ENCODE data around the gene GTF3C5.
"Not testable (repeated sequence)": the region's sequence is repeated elsewhere in the genome, so short reads cannot be mapped to it uniquely, and the experiment has no call there.

Gene GTF3C5

GRCh38 chr9:133060417-133060841, 29.6 kb downstream of the GTF3C5 start:
- peaks cover 8% of the 10 kb centered on the region for H3F3A ChIP-seq (ENCODE audit: low read depth)
- H3K9me3 ChIP-seq (ENCODE audit: insufficient read depth, low read depth, low read length): no peaks in the 10 kb centered on the region
- no peaks in the 10 kb centered on the region for H3K9me2 ChIP-seq (replicated peaks; ENCODE audit: low read depth, low read length)
- no peaks in the 10 kb centered on the region for H4K20me1 ChIP-seq (ENCODE audit: insufficient read depth, low read length, poor library complexity, severe bottlenecking)
- peak overlapping the region; percentile 97 for H3K4me2 ChIP-seq (ENCODE audit: low read depth, low read length, poor library complexity, severe bottlenecking)
- no peak overlapping the region for H2AFZ ChIP-seq (ENCODE audit: low read length)
- H3K9ac ChIP-seq (ENCODE audit: low read depth, low read length, poor library complexity, severe bottlenecking): peak overlapping the region; percentile 96
- 0 out of 2 replicates have a peak, but pooled peaks have one; percentile 9 for TF ChIP-seq CTCF (conservative IDR thresholded peaks at IDR 0.05; ENCODE audit: low read length)
- TF ChIP-seq EZH2phosphoT487 (IDR thresholded peaks at IDR 0.05; ENCODE audit: borderline replicate concordance): no peak
- H3K36me3 ChIP-seq (ENCODE audit: insufficient read depth, low read length): peaks cover 24% of the 10 kb centered on the region; the same call in 1 of the 2 replicates
- H3K4me1 ChIP-seq (ENCODE audit: insufficient read depth, low read length, poor library complexity, severe bottlenecking): peaks cover 68% of the 10 kb centered on the region
- H3K79me2 ChIP-seq (ENCODE audit: insufficient read depth, low read length): peaks cover 5% of the 10 kb centered on the region; the same call in 1 of the 2 replicates
- no peaks in the 10 kb centered on the region for H3K27me3 ChIP-seq (ENCODE audit: insufficient read depth, low read length, poor library complexity, severe bottlenecking)
- peak overlapping the region; percentile 73 for H3K4me3 ChIP-seq (ENCODE audit: low read length, poor library complexity, severe bottlenecking)

GRCh38 chr9:133061019-133061763, 30.4 kb downstream of the GTF3C5 start:
- Histone ChIP-seq H3K4me2 (ENCODE audit: low read depth, low read length, poor library complexity, severe bottlenecking) (peak overlapping the region; percentile 97), H3K9ac (ENCODE audit: low read depth, low read length, poor library complexity, severe bottlenecking) (peak overlapping the region; percentile 96), H3K36me3 (ENCODE audit: insufficient read depth, low read length) (peaks cover 16% of the 10 kb centered on the region; the same call in 1 of the 2 replicates), H3K4me3 (ENCODE audit: low read length, poor library complexity, severe bottlenecking) (peak overlapping the region; percentile 52), H3K4me1 (ENCODE audit: insufficient read depth, low read length, poor library complexity, severe bottlenecking) (peaks cover 64% of the 10 kb centered on the region)
- H4K20me1 ChIP-seq (ENCODE audit: insufficient read depth, low read length, poor library complexity, severe bottlenecking); H3F3A ChIP-seq (ENCODE audit: low read depth); H2AFZ ChIP-seq (ENCODE audit: low read length); H3K9me3 ChIP-seq (ENCODE audit: insufficient read depth, low read depth, low read length); H3K27me3 ChIP-seq (ENCODE audit: insufficient read depth, low read length, poor library complexity, severe bottlenecking); H3K79me2 ChIP-seq (ENCODE audit: insufficient read depth, low read length); H3K9me2 ChIP-seq (replicated peaks; ENCODE audit: low read depth, low read length): not testable (repeated sequence)

GRCh38 chr9:133061764-133062145, 31.0 kb downstream of the GTF3C5 start, which contains the start of gene CEL:
Gene CEL (plus strand): TSS chr9:133061981. CDS start chr9:133062003, 22 bp downstream.
- not testable (repeated sequence) for H3K79me2 ChIP-seq (ENCODE audit: insufficient read depth, low read length); H4K20me1 ChIP-seq (ENCODE audit: insufficient read depth, low read length, poor library complexity, severe bottlenecking); H3F3A ChIP-seq (ENCODE audit: low read depth); H3K9me3 ChIP-seq (ENCODE audit: insufficient read depth, low read depth, low read length); H3K9me2 ChIP-seq (replicated peaks; ENCODE audit: low read depth, low read length); H2AFZ ChIP-seq (ENCODE audit: low read length); H3K27me3 ChIP-seq (ENCODE audit: insufficient read depth, low read length, poor library complexity, severe bottlenecking)
- peaks cover 10% of the 10 kb centered on the region; the same call in 1 of the 2 replicates for H3K36me3 ChIP-seq (ENCODE audit: insufficient read depth, low read length)
- H3K9ac ChIP-seq (ENCODE audit: low read depth, low read length, poor library complexity, severe bottlenecking): peak within 1 kb of the TSS; percentile 96
- H3K4me3 ChIP-seq (ENCODE audit: low read length, poor library complexity, severe bottlenecking): peak within 1 kb of the TSS; percentile 52
- H3K4me1 ChIP-seq (ENCODE audit: insufficient read depth, low read length, poor library complexity, severe bottlenecking): peaks cover 59% of the 10 kb centered on the region
- H3K4me2 ChIP-seq (ENCODE audit: low read depth, low read length, poor library complexity, severe bottlenecking): peak within 1 kb of the TSS; percentile 97

- H3K36me3 ChIP-seq (ENCODE audit: insufficient read depth, low read length); H3K4me3 ChIP-seq (ENCODE audit: low read length, poor library complexity, severe bottlenecking); H3K9me2 ChIP-seq (replicated peaks; ENCODE audit: low read depth, low read length): not testable (repeated sequence)
Observed at GRCh38 chr9:133062569-133062968, 31.8 kb downstream of the GTF3C5 start.

More at GRCh38 chr9:133062569-133062968, 31.8 kb downstream of the GTF3C5 start:
- not testable (repeated sequence) for H2AFZ ChIP-seq (ENCODE audit: low read length); H3K79me2 ChIP-seq (ENCODE audit: insufficient read depth, low read length); H3F3A ChIP-seq (ENCODE audit: low read depth); H3K27me3 ChIP-seq (ENCODE audit: insufficient read depth, low read length, poor library complexity, severe bottlenecking); H3K4me2 ChIP-seq (ENCODE audit: low read depth, low read length, poor library complexity, severe bottlenecking); H3K9me3 ChIP-seq (ENCODE audit: insufficient read depth, low read depth, low read length); H4K20me1 ChIP-seq (ENCODE audit: insufficient read depth, low read length, poor library complexity, severe bottlenecking); H3K9ac ChIP-seq (ENCODE audit: low read depth, low read length, poor library complexity, severe bottlenecking)
- peaks cover 51% of the 10 kb centered on the region for H3K4me1 ChIP-seq (ENCODE audit: insufficient read depth, low read length, poor library complexity, severe bottlenecking)

Data from Loucy (cell line).